Stomach smooth muscle (tissue), 2 donors: ENCODE data around the gene CALR.
A peak's percentile ranks its signal among the peaks of the same experiment; 100 is the strongest.
"Not testable (repeated sequence)": the region's sequence is repeated elsewhere in the genome, so short reads cannot be mapped to it uniquely, and the experiment has no call there.

Experiments
- H3K27ac ChIP-seq: one replicate; pipeline ENCODE4 v1.7.0; 2013; ENCODE audit warnings: mild to moderate bottlenecking, low read length, inconsistent platforms
- H3K27me3 ChIP-seq, 2 donors: one replicate each; pipeline ENCODE4 v1.7.0; 2013; ENCODE audit warnings: low read length in 2 of 2; ENCODE audit not compliant: insufficient read depth in 2 of 2, control insufficient read depth in 1 of 2
- H3K36me3 ChIP-seq, 2 donors: one replicate each; pipeline ENCODE4 v1.7.0; 2013; ENCODE audit warnings: low read length in 2 of 2; ENCODE audit not compliant: control insufficient read depth in 2 of 2, insufficient read depth in 2 of 2
- H3K4me1 ChIP-seq: one replicate; pipeline ENCODE4 v1.7.0; 2013; ENCODE audit warnings: low read length; ENCODE audit not compliant: control insufficient read depth, insufficient read depth
- H3K4me3 ChIP-seq, 2 donors: one replicate each; pipeline ENCODE4 v1.7.0; 2013; ENCODE audit warnings: low read length in 2 of 2
- H3K9ac ChIP-seq, 2 donors: one replicate each; pipeline ENCODE4 v1.7.0; 2013; ENCODE audit warnings: low read length in 2 of 2, mild to moderate bottlenecking in 1 of 2
- H3K9me3 ChIP-seq, 2 donors: one replicate each; pipeline ENCODE4 v1.7.0; 2013; ENCODE audit warnings: low read length in 2 of 2; ENCODE audit not compliant: control insufficient read depth in 2 of 2
- donor health status: healthy.
- donor health status: Pancreatic carcinoma.

CALR gene

GRCh38 chr19:12953799-12954611 is 15.6 kb downstream of the CALR start:
- Histone ChIP-seq H3K4me3 (no peak overlapping the region), H3K9me3 (no peaks in the 10 kb centered on the region), H3K4me1 (peaks cover 28% of the 10 kb centered on the region), H3K27ac (no peak overlapping the region), H3K9ac (no peak overlapping the region), H3K36me3 (peaks cover 23 to 30% of the 10 kb centered on the region in 2 donors), H3K27me3 (no peaks in the 10 kb centered on the region)

GRCh38 chr19:12954612-12954962 is 16.2 kb downstream of the CALR start:
- peaks cover 17 to 24% of the 10 kb centered on the region in 2 donors for H3K36me3 ChIP-seq
- H3K27ac ChIP-seq: no peak overlapping the region
- no peak overlapping the region for H3K9ac ChIP-seq
- no peaks in the 10 kb centered on the region for H3K27me3 ChIP-seq
- no peaks in the 10 kb centered on the region for H3K9me3 ChIP-seq
- peaks cover 28% of the 10 kb centered on the region for H3K4me1 ChIP-seq
- no peak overlapping the region for H3K4me3 ChIP-seq

- Histone ChIP-seq H3K4me1 (peaks cover 28% of the 10 kb centered on the region), H3K4me3 (peak overlapping the region in 1 of 2 donors; percentile 93), H3K27ac (peak overlapping the region; percentile 76), H3K36me3 (peaks cover 11 to 18% of the 10 kb centered on the region in 2 donors)
- H3K9ac ChIP-seq, H3K27me3 ChIP-seq, H3K9me3 ChIP-seq: not testable (repeated sequence)
These were observed 17.2 kb downstream of the CALR start for GRCh38 chr19:12955575-12955974.

GRCh38 chr19:12955996-12956395 is 17.6 kb downstream of the CALR start:
- Histone ChIP-seq H3K36me3 (peaks cover 11 to 17% of the 10 kb centered on the region in 2 donors), H3K4me3 (peak overlapping the region; percentile 93 to 95), H3K4me1 (peaks cover 28% of the 10 kb centered on the region), H3K9ac (no peak overlapping the region), H3K9me3 (no peaks in the 10 kb centered on the region), H3K27ac (peak overlapping the region; percentile 76), H3K27me3 (no peaks in the 10 kb centered on the region)

- peak within 1 kb of the TSS; percentile 93 to 95 for H3K4me3 ChIP-seq
- H3K9ac ChIP-seq: peak within 1 kb of the TSS; percentile 81 to 95
- no peaks in the 10 kb centered on the region for H3K27me3 ChIP-seq
- H3K9me3 ChIP-seq: no peaks in the 10 kb centered on the region
- peaks cover 28% of the 10 kb centered on the region for H3K4me1 ChIP-seq
- H3K36me3 ChIP-seq: peaks cover 11 to 12% of the 10 kb centered on the region in 2 donors
- peak within 1 kb of the TSS; percentile 76 for H3K27ac ChIP-seq
These were observed 18.3 kb downstream of the CALR start, which contains the start of gene GADD45GIP1 for GRCh38 chr19:12956446-12957388. Gene GADD45GIP1 (minus strand): TSS chr19:12957223. CDS start chr19:12957212, 11 bp downstream.

- peak overlapping the region; percentile 76 for H3K27ac ChIP-seq
- peaks cover 27% of the 10 kb centered on the region for H3K4me1 ChIP-seq
- not testable (repeated sequence) for H3K9me3 ChIP-seq, H3K27me3 ChIP-seq
- peaks cover 11% of the 10 kb centered on the region in 2 donors for H3K36me3 ChIP-seq
- peak overlapping the region; percentile 81 to 95 for H3K9ac ChIP-seq
- H3K4me3 ChIP-seq: peak overlapping the region; percentile 93 to 95
These were observed 19.1 kb downstream of the CALR start for GRCh38 chr19:12957389-12957952.

GRCh38 chr19:12959481-12959880 is 21.1 kb downstream of the CALR start:
- H3K9me3 ChIP-seq: no peaks in the 10 kb centered on the region

GRCh38 chr19:12965017-12965811 is 26.8 kb downstream of the CALR start:
- peak overlapping the region; percentile 53 to 60 for H3K9ac ChIP-seq
- H3K9me3 ChIP-seq: no peaks in the 10 kb centered on the region
- no peaks in the 10 kb centered on the region for H3K36me3 ChIP-seq
- peak overlapping the region; percentile 80 to 92 for H3K4me3 ChIP-seq
- no peak overlapping the region for H3K27ac ChIP-seq
- peaks cover 14% of the 10 kb centered on the region for H3K4me1 ChIP-seq
- H3K27me3 ChIP-seq: no peaks in the 10 kb centered on the region

More at GRCh38 chr19:12959481-12959880, 21.1 kb downstream of the CALR start:
- Histone ChIP-seq H3K4me3 (no peak overlapping the region), H3K36me3 (peaks cover 3 to 4% of the 10 kb centered on the region in 2 donors), H3K27me3 (no peaks in the 10 kb centered on the region), H3K9ac (no peak overlapping the region), H3K27ac (no peak overlapping the region), H3K4me1 (peaks cover 14% of the 10 kb centered on the region)

GRCh38 chr19:12965812-12966135 is 27.4 kb downstream of the CALR start:
- H3K9me3 ChIP-seq: no peaks in the 10 kb centered on the region
- no peaks in the 10 kb centered on the region for H3K27me3 ChIP-seq
- H3K9ac ChIP-seq: peak overlapping the region in 1 of 2 donors; percentile 53
- no peak overlapping the region for H3K27ac ChIP-seq
- no peaks in the 10 kb centered on the region for H3K36me3 ChIP-seq
- H3K4me3 ChIP-seq: peak overlapping the region in 1 of 2 donors; percentile 80
- H3K4me1 ChIP-seq: peaks cover 14% of the 10 kb centered on the region

GRCh38 chr19:12967907-12968306 is 29.5 kb downstream of the CALR start:
- Histone ChIP-seq H3K4me3 (no peak overlapping the region), H3K27ac (no peak overlapping the region), H3K27me3 (no peaks in the 10 kb centered on the region), H3K4me1 (peaks cover 14% of the 10 kb centered on the region), H3K9me3 (no peaks in the 10 kb centered on the region), H3K36me3 (no peaks in the 10 kb centered on the region), H3K9ac (no peak overlapping the region)
